Measurements from ENCODE around the gene ABCF1. TPM values are rescaled to one million over a fixed set of nuclear protein-coding genes. Genes with fewer than 3 reads are reported as not detected.
A peak's percentile ranks its signal among the peaks of the same experiment; 100 is the strongest.

Gene ABCF1
- total RNA-seq, 4 donors from 2014 or later, result 17.4 to 48.6 (median 28.9) TPM

- Histone ChIP-seq H3K36me3 (no peaks in the 10 kb centered on the region), H3K4me1 (peaks cover 4 to 5% of the 10 kb centered on the region in 2 donors), H3K9me3 (no peaks in the 10 kb centered on the region), H3K27ac (peak overlapping the region; percentile 97 to 98), H3K27me3 (no peaks in the 10 kb centered on the region), H3K4me3 (peak overlapping the region; percentile 71 to 73)
- TF ChIP-seq POLR2A (IDR thresholded peaks at IDR 0.05) (no peak), CTCF (IDR thresholded peaks at IDR 0.05) (no peak)
- intact Hi-C loops (cut with DNase I; ENCODE audit: low total_unique reads), result no loop called here
- DNase-seq, result peak in 1 of 2 donors; percentile 77
These were observed 15.5 kb upstream of the ABCF1 start for GRCh38 chr6:30555816-30556065.

GRCh38 chr6:30556066-30556905 lies 15.0 kb upstream of the ABCF1 start, which contains the start of gene GNL1:
TSS of gene GNL1 (minus strand) at chr6:30556489. CDS start at chr6:30556203, 286 bp downstream.
- Histone ChIP-seq H3K4me3 (peak within 1 kb of the TSS; percentile 71 to 73), H3K36me3 (no peaks in the 10 kb centered on the region), H3K9me3 (no peaks in the 10 kb centered on the region), H3K27ac (peak within 1 kb of the TSS; percentile 97 to 98), H3K4me1 (peaks cover 4 to 5% of the 10 kb centered on the region in 2 donors), H3K27me3 (no peaks in the 10 kb centered on the region)
- peak; percentile 92 to 95 for DNase-seq
- TF ChIP-seq CTCF (IDR thresholded peaks at IDR 0.05) (no peak), POLR2A (IDR thresholded peaks at IDR 0.05) (peak; percentile 20 to 75)
- intact Hi-C loops (cut with DNase I; ENCODE audit: low total_unique reads), result no loop called here

GRCh38 chr6:30556906-30557682 lies 14.1 kb upstream of the ABCF1 start, which contains the start of gene PRR3:
TSS of gene PRR3 (plus strand) at chr6:30557295. CDS start at chr6:30557345, 50 bp downstream.
- no peaks in the 10 kb centered on the region for H3K9me3 ChIP-seq
- TF ChIP-seq CTCF (IDR thresholded peaks at IDR 0.05) (no peak), POLR2A (IDR thresholded peaks at IDR 0.05) (peak in 1 of 2 donors; percentile 37)
- H3K4me3 ChIP-seq, result peak within 1 kb of the TSS; percentile 71 to 73
- no peaks in the 10 kb centered on the region for H3K27me3 ChIP-seq
- H3K4me1 ChIP-seq, result peaks cover 4 to 5% of the 10 kb centered on the region in 2 donors
- peak; percentile 86 to 93 for DNase-seq
- no peaks in the 10 kb centered on the region for H3K36me3 ChIP-seq
- H3K27ac ChIP-seq, result peak within 1 kb of the TSS; percentile 97 to 98
- intact Hi-C loops (cut with DNase I; ENCODE audit: low total_unique reads), result no loop called here

- Histone ChIP-seq H3K27ac (peak overlapping the region; percentile 97 to 98), H3K9me3 (no peaks in the 10 kb centered on the region), H3K36me3 (no peaks in the 10 kb centered on the region), H3K27me3 (no peaks in the 10 kb centered on the region), H3K4me1 (peaks cover 4 to 5% of the 10 kb centered on the region in 2 donors), H3K4me3 (peak overlapping the region; percentile 71 to 73)
- intact Hi-C loops (cut with DNase I; ENCODE audit: low total_unique reads), result no loop called here
- TF ChIP-seq POLR2A (IDR thresholded peaks at IDR 0.05), result no peak
- no peak for TF ChIP-seq CTCF (IDR thresholded peaks at IDR 0.05)
- DNase-seq, result no peak
These were observed 13.6 kb upstream of the ABCF1 start for GRCh38 chr6:30557683-30557981.

- H3K27ac ChIP-seq, result no peak overlapping the region
- intact Hi-C loops (cut with DNase I; ENCODE audit: low total_unique reads), result no loop called here
- H3K4me3 ChIP-seq, result no peak overlapping the region
These were observed 10.3 kb upstream of the ABCF1 start for GRCh38 chr6:30560930-30561329.

More at GRCh38 chr6:30560930-30561329, 10.3 kb upstream of the ABCF1 start:
- TF ChIP-seq POLR2A (IDR thresholded peaks at IDR 0.05), result no peak
- TF ChIP-seq CTCF (IDR thresholded peaks at IDR 0.05), result no peak
- no peaks in the 10 kb centered on the region for H3K27me3 ChIP-seq
- no peak for DNase-seq
- no peaks in the 10 kb centered on the region for H3K9me3 ChIP-seq
- peaks cover 4 to 5% of the 10 kb centered on the region in 2 donors for H3K4me1 ChIP-seq
- no peaks in the 10 kb centered on the region for H3K36me3 ChIP-seq

Data from uterus (tissue), 4 donors.